GM06990 (cell line): ENCODE data around the gene BACE2.

Experiments used
- DNase-seq: peaks from one replicate; pipeline ENCODE4 v3.0.0-alpha.2; 2011; ENCODE audit not compliant: insufficient read length; ENCODE audit errors: extremely low read depth
- H3K27me3 ChIP-seq: replicated peaks from 2 replicates; pipeline ENCODE4 v1.6.0; 2011; ENCODE audit warnings: low read length; ENCODE audit not compliant: control insufficient read depth, insufficient read depth
- H3K36me3 ChIP-seq: 2 replicates; pipeline ENCODE4 v1.5.1; 2011; ENCODE audit warnings: low read length; ENCODE audit not compliant: control insufficient read depth, insufficient read depth
- H3K4me3 ChIP-seq: replicated peaks from 2 replicates; pipeline ENCODE4 v1.5.1; 2011; ENCODE audit warnings: low read depth, mild to moderate bottlenecking, control low read depth, low read length
- CTCF ChIP-seq: IDR thresholded peaks from 2 replicates; pipeline ENCODE4 v1.5.1; 2011; ENCODE audit warnings: low read length, control low read depth, mild to moderate bottlenecking, inconsistent platforms; ENCODE audit not compliant: insufficient read depth, poor library complexity, severe bottlenecking

Gene BACE2

GRCh38 chr21:41170859-41171609 lies 3.1 kb downstream of the BACE2 start:
- no peak for TF ChIP-seq CTCF
- Histone ChIP-seq H3K36me3 (no peaks in the 10 kb centered on the region), H3K4me3 (no peak overlapping the region), H3K27me3 (peaks cover 2% of the 10 kb centered on the region; the same call in 1 of the 2 replicates)
- no peak for DNase-seq

GRCh38 chr21:41175080-41175479 lies 7.1 kb downstream of the BACE2 start:
- Histone ChIP-seq H3K36me3 (no peaks in the 10 kb centered on the region), H3K27me3 (no peaks in the 10 kb centered on the region; the same call in 1 of the 2 replicates), H3K4me3 (no peak overlapping the region)
- TF ChIP-seq CTCF = no peak
- no peak for DNase-seq

DNA sequence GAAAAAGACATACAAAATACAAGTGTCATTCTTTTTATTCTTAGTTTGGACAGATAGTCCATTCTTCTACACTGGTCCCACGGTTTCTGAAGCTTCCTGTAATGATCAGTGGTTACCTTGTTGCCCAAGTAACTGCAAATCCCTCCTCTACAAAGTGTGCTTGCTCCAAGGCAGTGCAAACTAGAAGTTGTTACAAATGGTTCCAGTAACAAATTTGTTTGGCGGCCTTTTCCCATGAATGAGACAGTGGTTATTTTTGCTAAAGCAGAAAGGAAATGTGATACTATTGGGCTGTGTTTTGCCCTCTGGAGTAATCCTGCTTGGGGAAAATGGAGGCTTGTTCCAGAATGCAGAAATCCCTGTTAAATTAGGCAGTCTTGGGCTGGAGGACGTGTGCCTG lies 8.9 kb downstream of the BACE2 start:
- Histone ChIP-seq H3K27me3 (no peaks in the 10 kb centered on the region; the same call in 1 of the 2 replicates), H3K36me3 (no peaks in the 10 kb centered on the region), H3K4me3 (no peak overlapping the region)
- no peak for TF ChIP-seq CTCF
- DNase-seq = no peak

DNA sequence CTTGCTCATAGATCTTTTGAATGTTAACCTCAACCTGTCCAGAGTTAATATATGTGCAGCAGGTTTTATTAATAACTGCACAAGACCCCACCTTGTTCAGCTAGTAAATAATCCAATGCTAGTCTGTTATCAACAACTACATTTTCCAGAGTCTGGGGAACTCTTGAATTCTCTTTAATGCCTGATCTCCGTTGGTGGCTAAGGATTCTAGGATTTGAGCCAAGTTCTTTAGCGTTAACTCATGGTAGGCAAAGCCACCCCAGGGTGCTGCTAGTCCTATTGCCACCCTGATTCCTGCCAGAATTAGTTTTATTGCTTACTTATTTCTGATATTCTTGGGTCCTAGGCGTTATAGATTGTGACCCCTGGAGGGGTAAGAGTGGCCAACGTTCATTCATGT lies 12.8 kb downstream of the BACE2 start:
- no peaks in the 10 kb centered on the region for H3K27me3 ChIP-seq
- no peak for DNase-seq
- no peak overlapping the region for H3K4me3 ChIP-seq
- TF ChIP-seq CTCF = no peak
- no peaks in the 10 kb centered on the region for H3K36me3 ChIP-seq

- DNase-seq = no peak
- no peak for TF ChIP-seq CTCF
- Histone ChIP-seq H3K36me3 (no peaks in the 10 kb centered on the region), H3K27me3 (no peaks in the 10 kb centered on the region), H3K4me3 (no peak overlapping the region)
These were observed 14.6 kb downstream of the BACE2 start for GRCh38 chr21:41182547-41182946.

DNA sequence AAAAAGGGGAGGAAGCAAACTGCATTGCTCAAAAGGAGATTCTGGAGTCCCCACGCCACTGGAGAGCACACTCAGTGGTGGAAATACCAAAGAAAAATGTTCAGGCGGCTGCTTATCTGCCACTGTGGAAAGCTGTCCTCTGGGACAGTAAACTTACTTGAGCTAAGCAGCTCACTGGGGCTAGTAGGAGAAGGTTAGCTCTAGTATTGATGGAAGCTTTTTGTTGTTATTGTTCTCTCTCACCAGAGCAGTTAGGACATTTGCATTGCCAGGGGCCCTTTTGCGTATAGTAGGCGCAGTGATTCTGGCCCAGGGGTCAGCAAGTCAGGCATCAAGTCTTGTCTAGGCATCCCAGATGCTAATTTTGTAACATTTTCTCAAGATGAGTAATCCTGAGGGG lies 15.6 kb downstream of the BACE2 start:
- DNase-seq = no peak
- no peak for TF ChIP-seq CTCF

More for the DNA sequence above, 15.6 kb downstream of the BACE2 start:
- Histone ChIP-seq H3K27me3 (no peaks in the 10 kb centered on the region), H3K36me3 (no peaks in the 10 kb centered on the region), H3K4me3 (no peak overlapping the region)
